K562 (cell line): ENCODE data around the gene HEXD. TPM values are rescaled to one million over a fixed set of nuclear protein-coding genes. Genes with fewer than 3 reads are reported as not detected.

Experiments used
- ATAC-seq: fragments of 200-7000 bp; cut with Tn5 transposase; 3 replicates; pipeline ENCODE4 v1.9.1; 2020; ENCODE audit warnings: moderate library complexity
- BruUV-seq: library from RNA; stranded (reverse); fragments of 400-500 nt; replicated peaks from 2 replicates; lab custom pipeline; 2021; lab: Mats Ljungman, UMichigan
- CTCF ChIA-PET: fragments of 300-600 bp; formaldehyde crosslinking; extraction: SDS; loops from one replicate; lab custom pipeline; 2021; ENCODE audit warnings: low intra/inter-chr PET ratio; lab: Yijun Ruan, JAX
- POLR2A ChIA-PET: fragments of 300-600, 350-650 bp; sonication (Branson Sonifier 250); formaldehyde crosslinking; extraction: SDS; loops from one replicate; lab custom pipeline; 2021; ENCODE audit warnings: antibody characterized with exemption, inconsistent platforms; lab: Yijun Ruan, JAX
- DNase-seq, 4 experiments: peaks; one replicate each; pipeline versions ENCODE4 v3.0.0 to v3.0.0-alpha.2; 2011 to 2018; ENCODE audit warnings: low spot score in 3 of 4, mixed read lengths in 3 of 4; ENCODE audit errors: extremely low read depth in 1 of 4
- FAIRE-seq: peaks from 2 replicates; lab custom pipeline; 2011; peaks lifted over from hg19 to GRCh38; lab: Jason Lieb, UNC
- H2AFZ ChIP-seq: 2 replicates; pipeline ENCODE4 v1.6.0; 2011; ENCODE audit warnings: low read depth, low read length, control low read depth, inconsistent platforms
- H3K27ac ChIP-seq: fragments of 200-600 bp; 3 replicates; pipeline ENCODE4 v1.8.0; 2011; ENCODE audit warnings: low read depth, mild to moderate bottlenecking, control low read depth, inconsistent platforms, low read length, moderate library complexity, mixed read lengths; ENCODE audit errors: extremely low read depth
- H3K27me3 ChIP-seq, 2 experiments: fragments of 300-600 bp in 1 of 2; 2 replicates in 1 of 2; 3 replicates in 1 of 2; pipeline versions ENCODE4 v1.6.0 to v1.8.0; 2011; ENCODE audit warnings: inconsistent platforms in 2 of 2, low read length in 2 of 2, mild to moderate bottlenecking in 1 of 2, mixed read lengths in 1 of 2, moderate library complexity in 1 of 2; ENCODE audit not compliant: control insufficient read depth in 2 of 2, insufficient read depth in 2 of 2
- H3K36me3 ChIP-seq: fragments of 300-600 bp; 3 replicates; pipeline ENCODE4 v1.8.0; 2011; ENCODE audit warnings: mild to moderate bottlenecking, low read length, inconsistent platforms; ENCODE audit not compliant: control insufficient read depth, insufficient read depth
- H3K4me1 ChIP-seq, 2 experiments: fragments of 200-600 bp in 1 of 2; replicated peaks in 1 of 2; 2 replicates in 1 of 2; 3 replicates in 1 of 2; pipeline versions ENCODE4 v1.5.1 to v1.8.0; 2011; ENCODE audit warnings: inconsistent platforms in 2 of 2, low read length in 2 of 2, mild to moderate bottlenecking in 1 of 2, mixed read lengths in 1 of 2, moderate library complexity in 1 of 2; ENCODE audit not compliant: control insufficient read depth in 2 of 2, insufficient read depth in 2 of 2
- H3K4me2 ChIP-seq: 2 replicates; pipeline ENCODE4 v1.6.1; 2011; ENCODE audit warnings: low read length, control low read depth, inconsistent platforms, mixed read lengths; ENCODE audit not compliant: insufficient read depth
- H3K4me3 ChIP-seq: fragments of 200-600 bp; sonication (generic), shearing (Covaris generic); 2 replicates; pipeline ENCODE4 v1.5.1; 2016; ENCODE audit warnings: control low read depth, inconsistent platforms
- H3K79me2 ChIP-seq: fragments of 200-600 bp; 3 replicates; pipeline ENCODE4 v1.8.0; 2011; ENCODE audit warnings: low read length, inconsistent platforms; ENCODE audit not compliant: control insufficient read depth, insufficient read depth
- H3K9ac ChIP-seq, 2 experiments: 2 replicates each; pipeline versions ENCODE4 v1.6.0 to v1.6.1; 2011; ENCODE audit warnings: low read depth in 2 of 2, low read length in 2 of 2, control low read depth in 1 of 2, inconsistent platforms in 1 of 2, mild to moderate bottlenecking in 1 of 2, mixed read lengths in 1 of 2; ENCODE audit not compliant: insufficient read depth in 1 of 2
- H3K9me1 ChIP-seq: one replicate; pipeline ENCODE4 v1.6.0; 2011; ENCODE audit warnings: inconsistent platforms, mild to moderate bottlenecking, low read length, moderate library complexity; ENCODE audit not compliant: control insufficient read depth, insufficient read depth
- H3K9me3 ChIP-seq: replicated peaks from 2 replicates; pipeline ENCODE4 v1.5.1; 2011; ENCODE audit warnings: low read depth, low read length, inconsistent platforms; ENCODE audit not compliant: control insufficient read depth, insufficient read depth
- H4K20me1 ChIP-seq: replicated peaks from 2 replicates; pipeline ENCODE4 v1.6.1; 2011; ENCODE audit warnings: low read length, inconsistent platforms, mixed read lengths; ENCODE audit not compliant: control insufficient read depth, insufficient read depth
- CBX5 ChIP-seq: IDR thresholded peaks from 2 replicates; pipeline ENCODE4 v1.6.1; 2014; ENCODE audit warnings: low read depth, borderline replicate concordance
- CTBP1 ChIP-seq: fragments of 450-650 bp; IDR thresholded peaks from 2 replicates; pipeline ENCODE4 v1.6.1; 2016; ENCODE audit warnings: borderline replicate concordance
- DMBX1 ChIP-seq: fragments of 250-450 bp; sonication (Bioruptor Pico); IDR thresholded peaks from 2 replicates; pipeline ENCODE4 v1.8.0; 2022; ENCODE audit warnings: inconsistent platforms, mild to moderate bottlenecking, moderate library complexity, borderline replicate concordance
- ETV1 ChIP-seq: fragments of 450-650 bp; conservative IDR thresholded peaks from 2 replicates; pipeline ENCODE4 v1.6.1; 2016; ENCODE audit warnings: missing genetic modification characterization, control low read depth, low read depth, missing compliant biosample characterization
- FOS ChIP-seq: IDR thresholded peaks from 3 replicates; pipeline ENCODE4 v1.6.1; 2011; ENCODE audit not compliant: insufficient read length; ENCODE audit errors: extremely low read depth
- HDAC8 ChIP-seq: fragments of 450-650 bp; IDR thresholded peaks from 2 replicates; pipeline ENCODE4 v1.6.1; 2016; ENCODE audit warnings: mild to moderate bottlenecking, missing genetic modification characterization, moderate library complexity, missing compliant biosample characterization
- JUND ChIP-seq, 2 experiments: IDR thresholded peaks; 2 replicates in 1 of 2; 3 replicates in 1 of 2; pipeline ENCODE4 v1.6.1; 2011; ENCODE audit warnings: borderline replicate concordance in 2 of 2, low read depth in 2 of 2, low read length in 2 of 2, improper control_type of control experiment in 1 of 2, missing biosample characterization in 1 of 2, missing genetic modification characterization in 1 of 2, missing genetic modification reagents in 1 of 2
- L3MBTL2 ChIP-seq: fragments of 450-650 bp; IDR thresholded peaks from 2 replicates; pipeline ENCODE4 v1.6.1; 2016; ENCODE audit warnings: mild to moderate bottlenecking, moderate library complexity
- MXI1 ChIP-seq: IDR thresholded peaks from 2 replicates; pipeline ENCODE4 v1.6.1; 2011; ENCODE audit warnings: low read depth, mild to moderate bottlenecking, improper control_type of control experiment, low read length
- NFRKB ChIP-seq: fragments of 450-650 bp; IDR thresholded peaks from 2 replicates; pipeline ENCODE4 v1.6.1; 2016; ENCODE audit warnings: low read depth
- RBM34 ChIP-seq: fragments of 200-400 bp; formaldehyde crosslinking; IDR thresholded peaks from 2 replicates; pipeline ENCODE4 v1.6.1; 2018; ENCODE audit warnings: low read length, borderline replicate concordance; ENCODE audit not compliant: insufficient read depth
- SMARCB1 ChIP-seq: IDR thresholded peaks from 2 replicates; pipeline ENCODE4 v1.6.1; 2011; ENCODE audit warnings: improper control_type of control experiment, low read depth; ENCODE audit not compliant: insufficient read length
- STAG1 ChIP-seq: sonication (generic); formaldehyde crosslinking; IDR thresholded peaks from 2 replicates; pipeline ENCODE4 v1.5.0; 2020; ENCODE audit warnings: missing genetic modification reagents, borderline replicate concordance
- ZNF12 ChIP-seq: sonication (generic); formaldehyde crosslinking; IDR thresholded peaks from 2 replicates; pipeline ENCODE4 v1.4.0; 2020; ENCODE audit warnings: mild to moderate bottlenecking, missing genetic modification reagents
- ZNF586 ChIP-seq: fragments of 450-650 bp; formaldehyde crosslinking; conservative IDR thresholded peaks from 2 replicates; pipeline ENCODE4 v1.4.0; 2020; ENCODE audit warnings: mild to moderate bottlenecking, moderate library complexity
- WGBS: fragments of 100-300 bp; shearing (Covaris generic); methylation state at CpG from one replicate; pipeline ENCODE4 v1.1.6; 2016; ENCODE audit warnings: low coverage, mixed read lengths; ENCODE audit not compliant: insufficient coverage; ENCODE audit errors: missing lambda C conversion rate; 5-methylcytosine and 5-hydroxymethylcytosine counted together
- in situ Hi-C: fragments of 300-500 bp; cut with MboI; formaldehyde crosslinking; loops from 4 replicates; pipeline ENCODE4 v1.15.0; 2018; ENCODE audit warnings: inconsistent platforms, mixed read lengths
- intact Hi-C: fragments of 100-400 bp; cut with micrococcal nuclease; formaldehyde crosslinking; loops from 2 replicates; pipeline ENCODE4 v1.14.2; 2022
- polyA plus RNA-seq, 8 experiments: library from polyadenylated mRNA; depleted of rRNA in 4 of 8; stranded (reverse) in 5 of 8; unstranded in 3 of 8; fragments of >200 nt; fragmentation: Nextera tagmentation in 2 of 8; fragmentation: Illumina TruSeq in 1 of 8; extraction: Ambion mirVana in 2 of 8; extraction: Trizol in 1 of 8; gene quantifications; 2 replicates each; pipeline versions ENCODE4 v1.2.1 to v1.2.3, GENCODE V29; 2011 to 2014; ENCODE audit warnings: inconsistent platforms in 1 of 8, missing spikeins in 1 of 8
- total RNA-seq, 7 experiments: library from RNA; depleted of rRNA in 6 of 7; stranded (reverse); fragments of >200 nt in 6 of 7; fragmentation: Illumina TruSeq in 2 of 7; extraction: Trizol in 2 of 7; gene quantifications; 2 replicates each; pipeline versions ENCODE4 v1.2.1 to v1.2.3, GENCODE V29; 2011 to 2021; ENCODE audit warnings: low replicate concordance in 1 of 7
- TF ChIP-seq, protein P1 (sequence below): sonication (generic); formaldehyde crosslinking; IDR thresholded peaks from 2 replicates; pipeline ENCODE4 v1.8.0; 2023; ENCODE audit warnings: missing genetic modification reagents, mild to moderate bottlenecking, borderline replicate concordance

Gene HEXD
- total and polyA plus RNA-seq, 9 of the 15 experiments (the other 6 are each of a cell fraction or from before 2014, with no cell fraction given): 1.0 to 25.3 (median 10.0) TPM

- TF ChIP-seq ZNF586 (no peak), SMARCB1 (no peak), MXI1 (peak; percentile 77; the same call in 1 of the 2 replicates), NFRKB (no peak), CBX5 (no peak)
Measured at GRCh38 chr17:82457929-82458178, 39.7 kb downstream of the HEXD start (continued).

GRCh38 chr17:82458179-82458884, 40.2 kb downstream of the HEXD start, which contains the start of gene NARF:
Gene NARF (plus strand): TSS chr17:82458741. CDS start chr17:82458804, 63 bp downstream.
- DNase-seq: peak; percentile 95 to 99 (median 97)
- no peaks in the 10 kb centered on the region for H3K9me3 ChIP-seq
- peak; percentile 91 for FAIRE-seq
- TF ChIP-seq CTBP1: peak; percentile 82
- TF ChIP-seq ETV1: 0 out of 2 replicates have a peak, but pooled peaks have one; percentile 3
- TF ChIP-seq RBM34: peak; percentile 78; the same call in 1 of the 2 replicates
- peak; percentile 62; the same call in 1 of the 2 replicates for TF ChIP-seq DMBX1 (CRISPR knock-in tag)
- peak; percentile 95 for TF ChIP-seq L3MBTL2
- TF ChIP-seq ZNF12 (CRISPR knock-in tag): peak; percentile 91
- TF ChIP-seq, protein P1, sequence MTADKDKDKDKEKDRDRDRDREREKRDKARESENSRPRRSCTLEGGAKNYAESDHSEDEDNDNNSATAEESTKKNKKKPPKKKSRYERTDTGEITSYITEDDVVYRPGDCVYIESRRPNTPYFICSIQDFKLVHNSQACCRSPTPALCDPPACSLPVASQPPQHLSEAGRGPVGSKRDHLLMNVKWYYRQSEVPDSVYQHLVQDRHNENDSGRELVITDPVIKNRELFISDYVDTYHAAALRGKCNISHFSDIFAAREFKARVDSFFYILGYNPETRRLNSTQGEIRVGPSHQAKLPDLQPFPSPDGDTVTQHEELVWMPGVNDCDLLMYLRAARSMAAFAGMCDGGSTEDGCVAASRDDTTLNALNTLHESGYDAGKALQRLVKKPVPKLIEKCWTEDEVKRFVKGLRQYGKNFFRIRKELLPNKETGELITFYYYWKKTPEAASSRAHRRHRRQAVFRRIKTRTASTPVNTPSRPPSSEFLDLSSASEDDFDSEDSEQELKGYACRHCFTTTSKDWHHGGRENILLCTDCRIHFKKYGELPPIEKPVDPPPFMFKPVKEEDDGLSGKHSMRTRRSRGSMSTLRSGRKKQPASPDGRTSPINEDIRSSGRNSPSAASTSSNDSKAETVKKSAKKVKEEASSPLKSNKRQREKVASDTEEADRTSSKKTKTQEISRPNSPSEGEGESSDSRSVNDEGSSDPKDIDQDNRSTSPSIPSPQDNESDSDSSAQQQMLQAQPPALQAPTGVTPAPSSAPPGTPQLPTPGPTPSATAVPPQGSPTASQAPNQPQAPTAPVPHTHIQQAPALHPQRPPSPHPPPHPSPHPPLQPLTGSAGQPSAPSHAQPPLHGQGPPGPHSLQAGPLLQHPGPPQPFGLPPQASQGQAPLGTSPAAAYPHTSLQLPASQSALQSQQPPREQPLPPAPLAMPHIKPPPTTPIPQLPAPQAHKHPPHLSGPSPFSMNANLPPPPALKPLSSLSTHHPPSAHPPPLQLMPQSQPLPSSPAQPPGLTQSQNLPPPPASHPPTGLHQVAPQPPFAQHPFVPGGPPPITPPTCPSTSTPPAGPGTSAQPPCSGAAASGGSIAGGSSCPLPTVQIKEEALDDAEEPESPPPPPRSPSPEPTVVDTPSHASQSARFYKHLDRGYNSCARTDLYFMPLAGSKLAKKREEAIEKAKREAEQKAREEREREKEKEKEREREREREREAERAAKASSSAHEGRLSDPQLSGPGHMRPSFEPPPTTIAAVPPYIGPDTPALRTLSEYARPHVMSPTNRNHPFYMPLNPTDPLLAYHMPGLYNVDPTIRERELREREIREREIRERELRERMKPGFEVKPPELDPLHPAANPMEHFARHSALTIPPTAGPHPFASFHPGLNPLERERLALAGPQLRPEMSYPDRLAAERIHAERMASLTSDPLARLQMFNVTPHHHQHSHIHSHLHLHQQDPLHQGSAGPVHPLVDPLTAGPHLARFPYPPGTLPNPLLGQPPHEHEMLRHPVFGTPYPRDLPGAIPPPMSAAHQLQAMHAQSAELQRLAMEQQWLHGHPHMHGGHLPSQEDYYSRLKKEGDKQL (CRISPR knock-in tag): 0 out of 2 replicates have a peak, but pooled peaks have one; percentile 76
- no peak for TF ChIP-seq STAG1 (CRISPR knock-in tag)
- 0 out of 2 replicates have a peak, but pooled peaks have one; percentile 24 for TF ChIP-seq HDAC8 (tag)
- TF ChIP-seq JUND (IDR thresholded peaks at IDR 0.05; ENCODE audit: borderline replicate concordance, low read depth, low read length): peak; percentile 46; the same call in 1 of the 2 replicates
- no peak; the same call in 2 of the 3 replicates for TF ChIP-seq JUND (tag; IDR thresholded peaks at IDR 0.05; ENCODE audit: borderline replicate concordance, low read depth, low read length)
- TF ChIP-seq FOS: peak; percentile 96

More at GRCh38 chr17:82458179-82458884, 40.2 kb downstream of the HEXD start, which contains the start of gene NARF:
- H3K9ac ChIP-seq: peak within 1 kb of the TSS; percentile 96 to 97
- in situ Hi-C loops: no loop called here
- H3K4me2 ChIP-seq: peak within 1 kb of the TSS; percentile 89
- intact Hi-C loops: loop anchor here (1.0 to 5.0 kb wide), 3 partner anchors 34 to 94 kb away; partner anchors contain the start of gene FOXK2
- peak within 1 kb of the TSS; percentile 82 for H2AFZ ChIP-seq
- H3K79me2 ChIP-seq: peaks cover 45% of the 10 kb centered on the region
- no TSS peak for BruUV-seq
- WGBS: under 1% methylated on average over 70 of the region's 85 CpGs
- H3K36me3 ChIP-seq: peaks cover 33% of the 10 kb centered on the region
- no peaks in the 10 kb centered on the region for H4K20me1 ChIP-seq
- ChIA-PET POLR2A (interaction anchor here (0.8 to 1.3 kb wide), 6 partner anchors 10 to 246 kb away, joined by 3 to 5 read pairs (median 4); partner anchors contain the start of genes CCDC57 and FOXK2), CTCF (no interaction called here)
- peak within 1 kb of the TSS; percentile 83 for H3K4me3 ChIP-seq
- H3K9me1 ChIP-seq: peaks cover 4% of the 10 kb centered on the region
- peak within 1 kb of the TSS; percentile 97 for H3K27ac ChIP-seq
- peak; percentile 95 for ATAC-seq
- peaks cover 50 to 68% of the 10 kb centered on the region in 2 experiments for H3K4me1 ChIP-seq
- no peaks in the 10 kb centered on the region for H3K27me3 ChIP-seq
